GM23338 (cell line): Measurements from ENCODE around the gene SLX4IP. TPM values are rescaled to one million over a fixed set of nuclear protein-coding genes. Genes with fewer than 3 reads are reported as not detected.

Source experiments
- ATAC-seq: fragments of 200-7000 bp; cut with Tn5 transposase; 3 replicates; pipeline ENCODE4 v1.9.1; 2020
- DNase-seq: peaks from one replicate; pipeline ENCODE4 v3.0.0-alpha.2; 2015; ENCODE audit warnings: low spot score
- H2AFZ ChIP-seq: fragments of 200-600 bp; sonication (generic); 2 replicates; pipeline ENCODE4 v1.8.0; 2016; ENCODE audit warnings: antibody characterized with exemption, mild to moderate bottlenecking, moderate library complexity
- H3F3A ChIP-seq: fragments of 200-600 bp; sonication (generic); replicated peaks from 2 replicates; pipeline ENCODE4 v1.8.0; 2017; ENCODE audit warnings: antibody characterized with exemption, mixed run types, low read depth
- H3K27ac ChIP-seq: fragments of 200-600 bp; sonication (generic); 2 replicates; pipeline ENCODE4 v1.6.1; 2016; ENCODE audit warnings: low read depth
- H3K27me3 ChIP-seq: fragments of 200-600 bp; sonication (generic); 2 replicates; pipeline ENCODE4 v1.8.0; 2016; ENCODE audit warnings: mild to moderate bottlenecking, mixed run types, moderate library complexity; ENCODE audit not compliant: insufficient read depth
- H3K36me3 ChIP-seq: fragments of 200-600 bp; sonication (generic); 2 replicates; pipeline ENCODE4 v1.8.0; 2016; ENCODE audit warnings: mild to moderate bottlenecking; ENCODE audit not compliant: insufficient read depth
- H3K4me1 ChIP-seq: fragments of 200-600 bp; sonication (generic); 2 replicates; pipeline ENCODE4 v1.8.0; 2016; ENCODE audit warnings: mild to moderate bottlenecking, moderate library complexity; ENCODE audit not compliant: insufficient read depth
- H3K4me2 ChIP-seq: fragments of 200-600 bp; sonication (generic); 2 replicates; pipeline ENCODE4 v1.7.1; 2017; ENCODE audit warnings: mixed run types
- H3K4me3 ChIP-seq: fragments of 200-600 bp; sonication (generic); 2 replicates; pipeline ENCODE4 v1.6.1; 2016; ENCODE audit warnings: mixed run types
- H3K79me2 ChIP-seq: fragments of 200-600 bp; sonication (generic); replicated peaks from 2 replicates; pipeline ENCODE4 v1.8.0; 2017; ENCODE audit warnings: mild to moderate bottlenecking; ENCODE audit not compliant: insufficient read depth
- H3K9me2 ChIP-seq: fragments of 200-600 bp; sonication (generic); 2 replicates; pipeline ENCODE4 v1.8.0; 2017; ENCODE audit not compliant: insufficient read depth
- H4K20me1 ChIP-seq: fragments of 200-600 bp; sonication (generic); replicated peaks from 2 replicates; pipeline ENCODE4 v1.8.0; 2017; ENCODE audit warnings: mild to moderate bottlenecking; ENCODE audit not compliant: insufficient read depth
- H3K27ac Mint-ChIP-seq: 2 replicates; pipeline ENCODE4 v1.8.0; 2020; ENCODE audit warnings: inconsistent platforms, mild to moderate bottlenecking, moderate library complexity, mixed read lengths
- H3K27me3 Mint-ChIP-seq: 3 replicates; pipeline ENCODE4 v1.8.0; 2022; ENCODE audit warnings: low read depth, mild to moderate bottlenecking, moderate library complexity, mixed read lengths, inconsistent platforms; ENCODE audit not compliant: insufficient read depth, poor library complexity
- H3K36me3 Mint-ChIP-seq: 3 replicates; pipeline ENCODE4 v1.8.0; 2021; ENCODE audit warnings: low read depth, mild to moderate bottlenecking, inconsistent platforms, moderate library complexity, mixed read lengths
- H3K4me1 Mint-ChIP-seq: 3 replicates; pipeline ENCODE4 v1.8.0; 2020; ENCODE audit warnings: mild to moderate bottlenecking, inconsistent platforms, mixed read lengths
- H3K4me3 Mint-ChIP-seq: 3 replicates; pipeline ENCODE4 v1.8.0; 2021; ENCODE audit warnings: moderate library complexity, mild to moderate bottlenecking, inconsistent platforms, mixed read lengths
- H3K9me3 Mint-ChIP-seq: 3 replicates; pipeline ENCODE4 v1.8.0; 2020; ENCODE audit warnings: moderate library complexity, mild to moderate bottlenecking, inconsistent platforms, mixed read lengths
- CREB1 ChIP-seq: fragments of 250-450 bp; sonication (Bioruptor Pico); IDR thresholded peaks from 2 replicates; pipeline ENCODE4 v1.5.0; 2020; ENCODE audit warnings: low read depth, mild to moderate bottlenecking, moderate library complexity
- CTCF ChIP-seq, 2 experiments: fragments of 200-600 bp in 1 of 2; sonication (generic) in 1 of 2; conservative IDR thresholded peaks; 2 replicates each; pipeline versions ENCODE4 v1.5.1 to v1.6.1; 2016 to 2017; ENCODE audit warnings: antibody characterized with exemption in 2 of 2, low read depth in 2 of 2, mild to moderate bottlenecking in 2 of 2, moderate library complexity in 1 of 2
- ETS1 ChIP-seq: IDR thresholded peaks from 2 replicates; pipeline ENCODE4 v1.6.1; 2016; ENCODE audit warnings: antibody characterized with exemption
- EZH2 ChIP-seq: fragments of 200-600 bp; sonication (generic); IDR thresholded peaks from one replicate; pipeline ENCODE4 v1.8.0; 2017; ENCODE audit warnings: antibody characterized with exemption, mild to moderate bottlenecking, low read depth; ENCODE audit not compliant: unreplicated experiment
- EZH2phosphoT487 ChIP-seq: fragments of 200-600 bp; sonication (generic); IDR thresholded peaks from one replicate; pipeline ENCODE4 v1.8.1; 2018; ENCODE audit warnings: antibody characterized with exemption; ENCODE audit not compliant: unreplicated experiment
- JUNB ChIP-seq: IDR thresholded peaks from one replicate; pipeline ENCODE4 v1.6.1; 2016; ENCODE audit warnings: antibody characterized with exemption; ENCODE audit not compliant: unreplicated experiment
- NANOG ChIP-seq: IDR thresholded peaks from 2 replicates; pipeline ENCODE4 v1.6.1; 2016; ENCODE audit warnings: antibody characterized with exemption, borderline replicate concordance
- POLR2AphosphoS5 ChIP-seq: IDR thresholded peaks from 2 replicates; pipeline ENCODE4 v1.6.1; 2016; ENCODE audit warnings: antibody characterized with exemption, low read depth
- REST ChIP-seq: IDR thresholded peaks from one replicate; pipeline ENCODE4 v1.6.1; 2018; ENCODE audit warnings: antibody characterized with exemption; ENCODE audit not compliant: unreplicated experiment
- STAT1 ChIP-seq: IDR thresholded peaks from one replicate; pipeline ENCODE4 v1.6.1; 2016; ENCODE audit warnings: antibody characterized with exemption; ENCODE audit not compliant: unreplicated experiment
- ZNF114 ChIP-seq: fragments of 250-450 bp; sonication (Bioruptor Pico); IDR thresholded peaks from 2 replicates; pipeline ENCODE4 v1.5.0; 2020; ENCODE audit warnings: mild to moderate bottlenecking, moderate library complexity
- ZNF331 ChIP-seq: fragments of 250-450 bp; sonication (Bioruptor Pico); IDR thresholded peaks from 2 replicates; pipeline ENCODE4 v1.5.0; 2020; ENCODE audit warnings: low read depth, mild to moderate bottlenecking, moderate library complexity
- ZNF462 ChIP-seq: fragments of 250-450 bp; sonication (Bioruptor Pico); IDR thresholded peaks from 2 replicates; pipeline ENCODE4 v1.5.0; 2020; ENCODE audit warnings: mild to moderate bottlenecking, moderate library complexity
- polyA plus RNA-seq: library from polyadenylated mRNA; unstranded; fragments of >200 nt; fragmentation: Nextera tagmentation; extraction: Ambion mirVana; gene quantifications from 2 replicates; pipeline ENCODE4 v1.2.1, GENCODE V29; 2016
- total RNA-seq: library from RNA; depleted of rRNA; stranded (reverse); fragments of >200 nt; shearing (Covaris generic); gene quantifications from 2 replicates; pipeline ENCODE4 v1.2.3, GENCODE V29; 2014

SLX4IP gene
- total and polyA plus RNA-seq, 2 experiments from 2014 or later: 9.1 to 9.8 TPM

GRCh38 chr20:10408108-10408813 is 26.8 kb upstream of the SLX4IP start:
- Histone ChIP-seq H3K27ac (no peak overlapping the region), H3K9me2 (peaks cover 2% of the 10 kb centered on the region; the same call in 1 of the 2 replicates), H3K27me3 (no peaks in the 10 kb centered on the region), H3F3A (no peaks in the 10 kb centered on the region), H3K79me2 (no peaks in the 10 kb centered on the region), H2AFZ (no peak overlapping the region), H3K4me3 (no peak overlapping the region), H3K4me2 (no peak overlapping the region), H3K36me3 (no peaks in the 10 kb centered on the region; the same call in 1 of the 2 replicates), H3K4me1 (no peaks in the 10 kb centered on the region), H4K20me1 (no peaks in the 10 kb centered on the region)
- TF ChIP-seq ETS1 (no peak), ZNF462 (no peak), JUNB (no peak), STAT1 (no peak), EZH2phosphoT487 (no peak), CTCF (conservative IDR thresholded peaks at IDR 0.05; ENCODE audit: low read depth in 2 of 2) (no peak), CREB1 (CRISPR knock-in tag) (no peak), REST (no peak), ZNF331 (CRISPR knock-in tag) (no peak), POLR2AphosphoS5 (no peak), ZNF114 (CRISPR knock-in tag) (no peak), EZH2 (no peak), NANOG (no peak)
- no peak for DNase-seq
- Mint-ChIP-seq H3K27ac (no peak overlapping the region), H3K27me3 (peaks cover 2% of the 10 kb centered on the region), H3K9me3 (no peaks in the 10 kb centered on the region), H3K36me3 (no peaks in the 10 kb centered on the region; the same call in 2 of the 3 replicates), H3K4me3 (no peak overlapping the region), H3K4me1 (no peaks in the 10 kb centered on the region)
- no peak for ATAC-seq
